Left lobe of liver (tissue), 2 donors: Measurements from ENCODE around the gene CISTR. TPM values are rescaled to one million over a fixed set of nuclear protein-coding genes. Genes with fewer than 3 reads are reported as not detected.
A peak's percentile ranks its signal among the peaks of the same experiment; 100 is the strongest.

ENCODE experiments used
- ATAC-seq: fragments of 200-7000 bp; cut with Tn5 transposase; one replicate; pipeline ENCODE4 v1.9.1; 2020; ENCODE audit warnings: mild to moderate bottlenecking, moderate library complexity
- DNase-seq: peaks from one replicate; pipeline ENCODE4 v3.0.0-alpha.2; 2020; ENCODE audit warnings: low spot score
- total RNA-seq: library from RNA; stranded (reverse); gene quantifications from one replicate; pipeline ENCODE4 v1.2.1, GENCODE V29; 2021
- donor health status: DM: no; HTN: no; CAD: no; lungs with moderate emphysema.
- donor health status: DM: no; HTN: yes; CAD: no.

The CISTR gene
- total RNA-seq, 1 donor from 2014 or later, result not detected

DNA sequence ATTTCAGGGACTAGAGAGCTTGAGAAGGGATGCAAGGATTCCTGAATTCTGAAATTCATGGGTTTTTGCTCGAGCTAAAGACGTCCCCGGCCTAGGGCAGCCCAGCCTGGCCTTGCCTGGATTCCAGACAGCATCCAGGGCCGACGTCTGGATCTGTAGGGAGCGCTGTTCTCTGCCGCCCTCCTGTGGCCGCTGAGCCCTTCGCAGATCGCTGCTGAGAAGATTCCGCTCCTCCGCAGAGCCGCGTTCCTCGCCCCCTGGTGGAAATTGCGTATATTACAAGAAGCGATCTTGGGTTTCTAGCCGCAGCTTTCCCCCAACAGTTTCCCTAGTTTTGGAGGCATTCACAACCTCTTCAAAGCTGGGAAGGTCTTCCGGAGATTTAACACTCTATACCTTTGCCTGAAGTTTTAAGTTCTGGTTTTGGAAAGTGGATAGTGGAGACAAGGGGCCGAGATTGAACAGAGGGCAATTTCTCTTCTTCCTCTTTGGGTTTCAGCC lies 5.1 kb downstream of the CISTR start:
- peak; percentile 97 for ATAC-seq

DNA sequence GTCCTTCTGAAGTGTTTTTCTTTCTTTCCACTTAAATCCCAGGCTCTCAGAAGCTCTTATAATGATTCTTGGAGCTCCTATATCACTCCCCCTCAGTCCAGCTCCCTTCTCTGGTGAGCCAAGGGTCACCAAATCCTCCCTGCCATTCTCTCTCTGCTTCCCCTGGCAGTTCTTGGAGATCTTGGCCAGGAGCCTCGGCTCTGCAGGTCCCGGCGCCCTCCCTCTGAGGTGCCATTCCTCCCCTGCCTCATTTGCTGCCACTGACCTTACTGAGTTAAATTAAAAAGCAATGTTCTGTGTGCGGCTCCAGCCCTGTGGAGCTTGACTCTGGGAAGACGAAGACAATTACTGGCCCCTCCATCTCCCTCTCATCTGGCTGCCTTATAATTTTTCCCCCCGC lies 7.0 kb downstream of the CISTR start:
- no peak for DNase-seq
- ATAC-seq, result no peak

More for the DNA sequence above, 5.1 kb downstream of the CISTR start:
- peak; percentile 90 for DNase-seq

DNA sequence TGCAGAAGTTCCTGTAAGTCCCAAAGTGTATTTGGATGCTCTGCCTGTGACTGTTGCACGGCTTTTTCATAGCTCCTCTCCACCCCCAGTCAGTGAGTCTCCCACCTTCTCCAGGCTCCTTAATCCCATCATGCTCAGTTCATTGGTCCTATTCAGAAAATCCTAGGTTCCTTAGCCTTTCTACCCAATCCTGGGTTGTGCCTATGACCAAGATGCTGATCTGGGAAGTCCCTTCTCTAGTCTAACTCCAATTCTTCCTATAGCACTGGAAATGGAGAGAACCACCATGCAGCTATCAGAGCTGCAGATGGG lies 7.7 kb downstream of the CISTR start:
- DNase-seq (no peak), ATAC-seq (no peak)

DNA sequence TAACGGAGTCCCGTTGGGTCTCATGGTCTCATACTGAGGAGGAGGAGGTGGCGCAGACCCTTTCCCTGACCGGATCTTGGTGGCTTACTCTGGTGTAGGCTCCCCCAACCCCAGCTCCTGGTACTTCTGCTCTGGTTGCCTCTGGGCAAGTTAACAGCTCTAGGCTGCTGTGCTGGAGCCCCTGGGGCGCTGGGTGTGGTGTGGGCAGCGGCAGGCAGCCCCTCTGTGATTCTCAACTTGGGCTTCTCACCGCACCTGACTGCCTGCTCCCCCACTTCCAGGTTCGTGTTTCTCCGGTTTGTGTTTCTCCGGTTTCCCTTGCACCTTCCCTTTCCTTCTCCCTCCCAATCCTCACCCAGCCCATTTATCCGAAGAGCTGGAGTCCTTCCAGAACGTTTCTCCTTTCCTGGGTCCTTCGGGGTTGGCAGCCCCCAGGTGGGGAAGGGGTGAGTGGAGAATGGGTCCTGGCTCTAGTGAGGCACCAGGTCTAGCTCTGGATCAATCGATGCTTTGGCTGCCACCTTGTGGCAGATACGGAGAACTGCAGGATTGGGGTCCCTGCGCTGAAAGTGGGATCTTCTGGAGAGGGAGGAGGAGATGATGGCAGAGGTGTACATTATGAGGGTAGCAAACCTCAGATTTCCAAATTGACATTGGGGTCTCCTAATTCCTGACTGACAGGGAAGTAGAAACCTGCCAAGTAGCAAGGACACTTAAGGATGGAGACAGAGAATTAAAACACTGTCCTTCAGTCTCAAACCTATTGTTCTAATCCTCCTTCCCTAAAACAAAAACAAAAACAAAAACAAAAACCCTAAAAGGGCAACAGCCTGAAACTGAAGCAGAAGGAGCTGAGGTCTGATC lies 8.3 kb downstream of the CISTR start:
- ATAC-seq, result peak; percentile 75
- peak; percentile 63 for DNase-seq

DNA sequence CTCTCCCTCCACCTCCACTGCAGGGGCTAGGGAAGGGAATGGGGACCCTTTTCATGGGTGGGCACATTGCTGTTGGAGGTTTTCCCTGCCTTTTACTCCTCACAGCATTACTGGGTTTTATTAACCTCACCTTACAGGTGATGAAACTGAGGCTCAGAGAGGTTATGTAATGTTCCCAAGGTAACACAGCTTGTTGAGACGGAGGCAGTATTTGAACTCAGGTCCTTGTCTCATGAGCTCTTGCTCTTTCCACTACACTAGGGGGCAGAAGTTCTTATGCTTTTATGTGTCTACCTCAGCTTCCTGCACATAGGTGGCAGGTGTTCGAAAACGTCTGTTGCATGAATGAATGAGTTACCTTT lies 11.7 kb downstream of the CISTR start:
- DNase-seq, result no peak
- no peak for ATAC-seq

- DNase-seq, result no peak
- no peak for ATAC-seq
Observed at GRCh38 chr12:53739214-53740129, 12.3 kb downstream of the CISTR start.

DNA sequence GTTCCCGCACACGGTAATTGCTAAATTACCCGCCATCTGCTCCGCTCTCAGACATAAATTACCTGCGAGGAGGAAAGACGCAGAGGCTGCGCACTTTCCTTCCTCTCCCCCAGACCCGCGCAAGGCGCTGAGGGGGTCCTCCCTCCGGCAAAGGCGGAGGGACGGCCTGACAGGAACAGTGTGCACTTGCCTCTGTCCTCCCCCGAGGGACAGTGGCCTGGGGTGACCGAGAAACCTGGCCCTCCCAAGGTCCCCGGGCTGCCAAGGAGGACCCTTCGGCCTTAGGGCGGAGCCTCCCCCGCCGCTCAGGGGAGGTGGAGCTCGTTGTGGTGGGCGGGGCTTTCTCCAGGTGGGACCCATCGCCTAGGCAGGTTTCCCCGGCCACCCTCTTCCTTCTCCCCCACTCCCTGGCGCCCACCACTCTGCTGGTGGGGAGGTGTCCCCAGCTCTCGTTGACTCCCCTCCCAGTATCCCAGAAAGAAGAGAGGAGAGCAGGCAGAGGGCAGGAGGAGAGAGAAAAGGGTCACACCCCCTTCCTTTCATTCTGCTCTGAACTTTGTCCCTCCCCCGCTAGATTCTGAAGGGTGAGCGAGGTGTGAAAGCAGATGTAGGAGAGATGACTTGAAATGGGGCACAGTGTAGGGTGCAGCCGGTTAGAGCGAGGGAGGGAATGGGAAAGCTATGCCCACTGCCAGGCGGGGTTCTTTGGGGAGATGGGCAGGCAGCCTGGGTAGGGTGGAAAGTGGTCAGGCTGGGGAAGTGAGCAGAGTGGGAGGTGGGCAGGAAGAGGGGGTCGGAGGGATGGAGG lies 13.2 kb downstream of the CISTR start:
- ATAC-seq, result peak; percentile 9

GRCh38 chr12:53737951-53738405 lies 13.8 kb downstream of the CISTR start:
- DNase-seq (no peak), ATAC-seq (no peak)

More for the DNA sequence above, 13.2 kb downstream of the CISTR start:
- DNase-seq, result no peak

GRCh38 chr12:53737093-53737808 lies 14.5 kb downstream of the CISTR start:
- ATAC-seq (no peak), DNase-seq (no peak)

DNA sequence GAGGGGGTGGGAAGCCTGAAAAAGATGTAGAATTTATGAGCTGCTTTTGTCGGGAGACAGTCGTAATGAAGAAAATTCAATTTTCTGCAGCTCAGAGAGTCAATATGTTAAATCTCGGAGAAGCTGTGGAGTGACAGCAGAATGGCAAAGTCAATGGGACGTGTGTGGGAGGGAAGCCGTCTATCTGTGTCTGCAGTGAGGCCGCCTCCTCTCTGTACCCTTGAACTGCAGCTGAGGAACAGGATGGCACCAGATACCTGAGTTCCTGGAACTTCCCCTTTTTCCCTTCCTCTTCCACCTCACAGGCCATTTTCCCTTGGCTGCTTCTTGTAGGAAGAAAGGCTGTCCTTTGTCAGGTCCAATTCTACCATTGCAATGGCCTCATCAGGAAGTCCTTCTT lies 15.2 kb downstream of the CISTR start:
- DNase-seq, result no peak
- ATAC-seq, result no peak

DNA sequence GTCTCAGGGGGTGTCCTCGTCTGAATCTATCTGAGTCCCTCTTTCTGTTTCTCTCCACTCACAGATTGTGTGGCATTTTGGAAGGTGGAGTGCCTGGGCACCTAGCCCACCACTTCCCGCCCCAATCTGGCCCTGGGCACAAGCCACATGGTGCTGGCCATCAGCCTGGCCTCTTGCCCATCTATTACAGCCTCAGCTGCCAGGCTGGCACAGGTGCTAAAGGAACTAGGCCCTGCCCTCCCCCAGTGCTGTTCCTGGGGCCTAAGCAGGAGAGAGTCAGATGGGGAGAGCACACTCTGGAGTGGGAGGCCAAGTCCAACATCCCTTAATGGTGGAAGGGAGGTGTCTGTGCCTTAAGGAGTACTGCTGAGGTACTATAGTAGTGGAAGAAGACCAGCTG lies 16.2 kb downstream of the CISTR start:
- peak; percentile 90 for ATAC-seq
- DNase-seq, result peak; percentile 72

DNA sequence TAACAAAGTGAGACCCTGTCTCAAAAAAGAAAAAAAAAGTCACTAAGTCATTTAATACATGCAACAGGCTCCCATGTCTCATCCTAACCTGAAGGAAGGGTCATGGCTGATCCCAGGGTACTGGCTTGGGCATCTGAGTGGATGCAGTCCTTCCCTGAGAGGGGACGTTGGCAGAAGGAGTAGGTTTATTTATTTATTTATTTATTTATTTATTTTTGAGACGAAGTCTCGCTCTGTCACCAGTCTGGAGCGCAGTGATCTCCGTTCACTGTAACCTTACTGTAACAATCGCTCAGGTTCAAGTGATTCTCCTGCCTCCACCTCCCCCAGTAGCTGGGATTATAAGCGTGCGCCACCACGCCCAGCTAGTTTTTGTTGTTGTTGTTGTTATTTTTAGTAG lies 17.4 kb downstream of the CISTR start:
- DNase-seq (no peak), ATAC-seq (no peak)

DNA sequence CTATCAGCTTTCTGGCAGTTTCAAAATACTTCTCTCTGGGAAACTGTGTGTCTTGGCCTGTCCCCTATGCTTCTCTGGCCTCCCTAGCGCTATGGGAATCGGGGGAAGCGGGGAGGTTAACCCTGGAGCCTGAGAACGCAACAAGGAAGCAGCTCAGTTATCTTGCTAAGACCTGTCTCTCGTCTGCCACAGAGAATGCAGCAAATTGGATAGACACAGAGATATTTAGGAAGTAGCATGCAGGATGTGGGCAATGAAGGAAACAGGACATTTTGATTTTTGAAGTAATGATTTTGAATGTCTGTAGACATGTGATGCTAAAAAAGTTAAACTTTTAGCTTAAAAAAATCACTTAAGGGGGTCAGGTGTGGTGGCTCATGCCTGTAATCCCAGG lies 18.0 kb downstream of the CISTR start:
- no peak for ATAC-seq
- no peak for DNase-seq

DNA sequence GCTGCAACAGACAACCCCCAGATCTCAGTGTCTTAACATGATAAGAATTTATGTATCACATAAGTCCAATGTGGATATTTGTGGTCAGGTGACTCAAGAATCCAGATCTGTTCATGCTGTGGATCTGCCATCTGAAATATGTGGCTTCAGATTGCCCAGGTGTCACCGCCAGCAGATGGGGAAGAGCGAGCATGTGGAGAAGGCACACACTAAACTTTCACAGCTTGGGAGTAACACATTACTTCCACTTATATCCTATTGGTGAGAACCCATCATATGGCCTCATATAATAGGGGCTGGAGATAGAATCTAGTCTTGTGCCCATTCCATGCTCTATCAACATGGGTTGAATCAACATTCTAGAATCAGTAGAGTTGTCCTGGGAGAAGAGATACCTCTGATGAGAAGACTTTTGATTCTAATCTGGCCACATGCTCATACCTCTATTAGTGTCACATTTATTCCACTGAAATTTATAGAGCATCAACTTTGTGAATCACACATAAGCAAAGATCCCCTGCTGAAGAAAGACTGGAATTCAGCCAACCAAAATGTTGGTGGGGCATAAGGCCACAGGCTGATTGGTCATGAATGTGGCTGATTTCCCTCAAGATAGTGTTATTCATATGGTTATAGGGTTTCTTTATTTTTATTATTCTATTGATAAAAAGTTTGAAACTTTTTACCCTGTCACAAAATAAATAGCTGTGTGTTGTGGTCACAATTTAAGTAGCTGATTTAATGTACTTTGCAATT lies 18.6 kb downstream of the CISTR start:
- DNase-seq (no peak), ATAC-seq (no peak)

DNA sequence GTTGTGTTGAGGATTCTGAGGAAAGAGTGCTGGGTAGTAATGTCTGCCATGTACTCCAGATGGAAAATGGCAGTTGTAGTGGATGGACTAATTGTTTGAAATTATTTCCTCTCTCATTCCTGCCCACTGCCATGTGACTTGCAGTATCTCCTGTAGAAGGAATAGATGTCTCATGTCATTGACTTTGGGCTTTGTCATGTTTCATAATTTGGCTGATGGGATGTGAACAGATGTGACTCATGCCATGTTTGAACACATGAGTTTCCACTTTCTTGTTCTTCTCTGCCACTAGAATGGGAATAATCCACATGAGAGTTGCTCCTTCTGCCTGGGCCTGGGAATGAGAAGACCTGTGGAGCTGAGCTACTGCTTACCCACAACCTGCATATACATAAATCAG lies 22.1 kb downstream of the CISTR start:
- DNase-seq (no peak), ATAC-seq (no peak)

DNA sequence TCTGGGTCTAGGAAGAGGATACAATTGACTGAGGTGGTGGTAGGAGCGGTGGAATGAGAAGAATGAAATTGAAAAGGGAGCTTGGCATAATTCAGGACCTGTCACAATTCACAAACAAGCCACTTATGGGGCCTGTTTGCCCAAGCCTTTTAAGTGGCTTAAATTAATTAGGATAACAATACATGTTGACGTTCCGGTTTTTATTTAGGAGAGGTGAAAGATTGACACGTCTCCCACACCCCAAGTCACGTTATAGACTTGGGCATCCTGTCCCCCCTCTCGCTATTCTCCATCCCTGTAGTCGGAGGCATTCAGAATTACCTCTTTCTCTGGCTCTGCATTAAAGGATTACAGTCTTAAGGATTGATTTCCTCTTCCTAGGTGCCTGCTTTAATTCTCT lies 23.6 kb downstream of the CISTR start:
- ATAC-seq (no peak), DNase-seq (no peak)

DNA sequence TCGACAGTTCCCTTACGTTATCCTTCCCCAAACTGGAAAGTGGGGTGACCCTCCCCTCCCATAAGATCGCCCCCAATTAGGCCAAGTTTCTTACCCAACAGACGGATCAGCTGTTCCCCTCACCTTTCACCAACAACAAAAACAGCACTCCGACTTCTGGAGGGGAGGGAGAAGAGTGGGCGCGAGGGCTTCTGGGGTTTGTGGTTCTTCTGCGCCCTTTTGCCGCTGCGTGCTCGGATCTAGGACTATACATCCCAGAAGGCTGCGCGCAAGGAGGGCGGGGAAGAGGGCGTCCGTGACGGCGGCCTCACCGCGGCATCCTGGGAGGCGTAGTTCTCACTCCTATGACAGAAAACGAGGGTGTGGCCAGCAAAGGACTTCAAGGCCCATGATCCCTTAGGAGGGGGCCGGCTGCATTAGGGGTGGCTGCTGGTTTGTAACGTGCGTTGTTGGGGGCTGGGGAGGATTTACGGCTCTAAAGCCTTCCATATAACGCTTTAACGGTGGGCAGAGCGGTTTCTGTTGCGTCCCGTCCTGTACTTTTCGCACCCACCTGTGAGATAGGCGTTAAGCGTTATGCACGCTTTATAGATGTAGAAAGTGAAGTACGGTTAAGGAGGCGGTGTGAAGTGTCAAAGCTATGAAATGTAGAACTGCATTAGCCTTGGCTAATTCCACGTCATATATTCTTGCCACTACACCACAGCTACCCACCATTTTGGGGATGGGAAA lies 24.3 kb downstream of the CISTR start, which contains the start of gene CALCOCO1:
CALCOCO1 (minus strand) TSS at position 143 of the 732 bp plus-strand sequence. CDS start 2,210 bp downstream, outside the sequence.
- ATAC-seq, result peak; percentile 99
- peak; percentile 98 for DNase-seq

- DNase-seq, result no peak
- no peak for ATAC-seq
Observed at GRCh38 chr12:53726946-53727309, 24.9 kb downstream of the CISTR start.

GRCh38 chr12:53726341-53726740 lies 25.4 kb downstream of the CISTR start:
- DNase-seq (no peak), ATAC-seq (no peak)
